NCI-H524 treated with DMSO at 0.1 percent for 48 hours (cell line): ENCODE results near the gene CFL2.
A peak's percentile ranks its signal among the peaks of the same experiment; 100 is the strongest.
"Not testable (repeated sequence)": the region's sequence is repeated elsewhere in the genome, so short reads cannot be mapped to it uniquely, and the experiment has no call there.

Experiments
- DNase-seq: peaks from one replicate; lab custom pipeline; 2025; lab: John Stamatoyannopoulos, UW

The CFL2 gene

DNA sequence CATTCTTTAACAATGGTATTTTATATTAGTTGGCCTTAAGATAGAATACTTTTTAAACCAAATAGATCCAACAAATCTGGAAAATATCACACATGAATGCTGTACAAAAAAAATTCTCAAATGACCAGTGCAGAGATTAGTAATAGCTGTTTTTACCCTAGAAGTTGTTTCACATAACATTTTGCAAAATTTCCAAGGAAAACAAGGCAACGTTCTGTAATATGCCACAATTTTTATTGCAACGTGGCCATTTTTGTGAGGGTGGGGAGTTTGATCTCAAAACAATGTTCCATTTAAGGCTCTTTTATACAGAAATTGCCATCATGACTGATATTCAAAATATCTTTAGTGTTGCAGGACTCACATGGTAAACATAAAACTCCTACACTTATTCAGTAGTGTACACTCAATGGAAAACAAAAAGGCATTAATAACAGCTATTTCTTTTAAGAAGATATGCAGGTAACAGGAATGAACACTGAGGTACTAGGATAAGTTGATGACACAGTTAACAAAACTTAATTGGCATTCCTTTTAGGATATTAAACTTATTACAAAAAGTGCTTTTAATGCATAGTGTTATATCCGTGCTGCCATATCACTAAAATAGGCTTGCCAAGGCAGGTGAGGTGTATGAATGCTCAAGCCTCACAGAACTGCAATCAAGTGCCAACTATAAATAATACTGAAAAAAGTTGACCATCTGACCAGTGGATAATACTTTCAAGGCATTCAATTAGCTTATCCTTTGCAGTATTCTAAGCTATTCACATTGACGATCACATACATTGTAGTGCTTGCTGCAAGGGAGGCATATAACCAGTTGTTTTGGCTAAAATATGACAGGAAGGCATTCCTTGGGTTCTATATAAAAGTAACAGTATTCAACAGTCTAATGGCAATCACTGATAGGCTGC is 2.3 kb downstream of the CFL2 start:
- no peak for DNase-seq

DNA sequence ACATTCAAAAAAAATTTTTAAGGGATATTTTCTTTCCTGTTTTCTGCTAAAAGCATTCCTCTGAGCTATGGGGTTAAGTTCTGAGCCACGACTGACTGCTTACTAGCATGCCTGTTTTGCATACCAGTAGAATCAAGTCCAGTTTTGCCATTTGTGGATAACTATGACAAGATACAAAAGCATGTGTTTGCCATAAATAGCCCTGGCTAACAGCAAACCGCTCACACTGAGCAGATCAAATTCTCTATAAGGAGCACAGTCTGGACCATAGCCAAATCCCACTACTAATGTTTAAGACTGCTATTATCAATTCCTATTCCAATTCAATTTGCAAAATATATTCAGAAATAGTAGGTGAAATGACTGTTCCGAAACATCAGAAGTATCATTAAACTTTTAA is 3.2 kb downstream of the CFL2 start:
- DNase-seq, result peak; percentile 81

DNA sequence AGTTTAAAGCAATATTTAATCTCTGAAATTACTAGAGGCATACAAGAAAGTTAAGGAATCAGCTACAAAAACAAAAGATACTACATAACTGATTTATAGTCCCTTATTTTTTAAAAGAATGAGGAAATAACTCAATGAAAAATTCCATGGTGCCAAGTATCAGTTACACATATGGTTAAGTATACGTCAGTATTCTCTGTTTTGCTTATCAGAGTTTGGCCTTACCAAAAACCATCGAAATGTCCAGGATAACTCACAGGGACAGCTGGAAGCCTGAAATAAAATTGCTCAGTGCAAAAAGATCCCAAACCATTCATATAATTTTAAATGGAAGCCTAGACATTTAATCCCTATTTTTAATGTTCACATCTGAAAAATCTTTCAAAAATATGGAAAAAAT is 3.6 kb downstream of the CFL2 start:
- no peak for DNase-seq

DNA sequence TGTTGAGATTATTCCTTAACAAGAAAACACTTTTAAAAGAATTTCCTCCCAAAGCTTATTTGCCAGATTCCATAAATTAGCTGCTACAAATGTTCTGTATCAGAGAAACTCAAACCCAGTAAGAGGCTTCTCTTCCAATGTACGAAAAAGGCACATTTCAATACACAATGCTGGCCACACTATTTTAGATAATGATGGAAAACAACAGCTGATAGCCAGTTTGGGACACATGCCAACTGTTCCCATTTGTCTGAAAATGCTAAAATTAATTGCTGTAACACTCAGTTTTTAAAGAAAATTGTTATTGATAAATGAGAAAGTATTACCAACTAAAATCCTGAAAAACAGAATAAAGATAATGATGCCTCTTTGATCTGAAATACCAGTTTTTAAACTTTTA is 4.4 kb downstream of the CFL2 start:
- DNase-seq, result no peak

DNA sequence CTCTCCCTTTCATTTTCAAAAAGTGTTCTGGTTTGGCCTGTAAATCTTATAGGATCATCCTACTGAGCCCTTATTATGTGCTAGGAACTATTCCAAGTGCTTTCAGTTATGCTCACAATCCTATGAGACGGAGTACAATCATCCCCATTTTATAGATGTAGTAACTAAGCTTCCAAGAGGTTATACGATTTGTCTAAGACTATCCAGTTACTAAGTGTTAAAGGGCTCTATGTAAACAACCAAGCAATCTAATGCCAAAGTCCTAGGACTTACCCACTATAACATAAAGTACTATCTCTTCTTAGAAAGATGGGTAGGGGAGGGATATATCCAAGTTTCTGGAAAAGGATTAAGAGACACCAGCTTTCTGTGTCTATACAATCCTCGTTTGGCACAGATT is 6.7 kb downstream of the CFL2 start:
- DNase-seq, result no peak

DNA sequence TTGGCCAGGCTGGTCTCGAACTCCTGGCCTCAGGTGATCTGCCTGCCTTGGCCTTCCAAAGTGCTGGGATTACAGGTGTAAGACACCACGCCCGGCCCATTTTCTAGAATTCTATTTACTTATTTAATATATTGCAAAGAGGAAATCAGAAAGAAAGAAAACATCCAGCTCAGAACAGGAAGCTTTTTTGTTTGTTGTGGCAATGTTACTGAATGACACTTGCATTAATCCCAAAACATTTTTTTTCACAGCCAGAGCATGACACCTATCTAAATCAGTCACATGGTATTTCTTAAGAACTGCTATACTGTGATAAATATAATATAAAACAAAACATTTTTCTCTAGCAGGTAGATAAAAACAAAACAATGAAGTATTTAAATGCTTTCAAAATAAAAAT is 12.6 kb downstream of the CFL2 start:
- no peak for DNase-seq

DNA sequence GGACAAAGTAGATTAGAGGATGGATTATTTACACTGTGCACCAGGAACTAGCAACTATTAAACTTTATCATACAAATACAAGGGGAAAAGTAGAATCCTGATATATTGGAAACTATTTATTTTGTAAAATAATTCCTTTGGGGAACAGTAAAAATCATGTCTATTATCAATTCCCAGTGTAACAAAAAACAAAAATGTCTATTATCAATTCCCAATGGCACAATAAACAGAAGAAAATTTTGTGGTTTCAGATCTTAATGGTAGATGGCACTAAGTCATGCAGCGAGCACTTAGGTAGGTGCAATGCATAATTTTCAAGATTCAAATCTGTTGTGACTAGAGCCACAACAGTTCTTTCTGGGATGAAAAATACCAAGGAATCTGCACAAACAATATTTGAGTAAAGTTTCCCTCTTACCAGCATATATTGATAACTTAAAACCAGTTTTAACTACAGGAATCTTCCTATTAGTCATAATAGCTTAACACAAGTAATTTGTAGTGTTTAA is 13.7 kb downstream of the CFL2 start:
- no peak for DNase-seq

DNA sequence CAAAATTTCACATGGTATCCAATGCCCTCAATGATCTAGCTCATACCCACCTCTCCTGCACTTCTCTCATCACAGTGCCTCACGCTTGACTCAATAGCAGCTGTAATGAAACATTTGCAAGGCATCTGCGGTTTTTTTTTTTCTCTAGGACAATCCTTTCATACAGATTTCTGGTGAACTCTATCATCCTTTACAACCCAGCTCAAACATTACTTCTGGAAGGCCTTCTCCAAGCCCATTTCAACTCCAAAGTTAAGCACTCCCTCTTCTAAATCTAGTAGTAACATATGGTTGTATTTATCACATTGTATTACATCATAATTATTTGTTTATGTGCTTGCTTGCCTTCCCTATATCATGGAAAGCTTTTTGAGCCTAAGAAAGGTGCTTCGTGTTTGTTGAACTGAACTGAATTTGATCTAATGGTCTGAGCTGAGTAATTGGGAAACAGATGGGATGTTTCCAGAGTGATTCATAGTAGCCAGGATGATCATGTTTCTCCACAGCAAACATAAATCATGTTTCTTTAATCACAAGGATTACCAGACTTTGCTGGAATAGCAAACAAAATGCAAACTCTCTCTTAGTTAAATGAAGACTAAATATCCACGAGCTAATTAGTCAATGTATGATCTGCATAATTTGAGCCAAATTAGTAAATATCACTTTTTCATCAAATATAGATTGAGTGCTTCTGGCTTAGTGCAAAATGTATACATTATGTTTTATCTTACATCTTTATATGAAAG is 14.3 kb downstream of the CFL2 start:
- DNase-seq, result peak; percentile 98

DNA sequence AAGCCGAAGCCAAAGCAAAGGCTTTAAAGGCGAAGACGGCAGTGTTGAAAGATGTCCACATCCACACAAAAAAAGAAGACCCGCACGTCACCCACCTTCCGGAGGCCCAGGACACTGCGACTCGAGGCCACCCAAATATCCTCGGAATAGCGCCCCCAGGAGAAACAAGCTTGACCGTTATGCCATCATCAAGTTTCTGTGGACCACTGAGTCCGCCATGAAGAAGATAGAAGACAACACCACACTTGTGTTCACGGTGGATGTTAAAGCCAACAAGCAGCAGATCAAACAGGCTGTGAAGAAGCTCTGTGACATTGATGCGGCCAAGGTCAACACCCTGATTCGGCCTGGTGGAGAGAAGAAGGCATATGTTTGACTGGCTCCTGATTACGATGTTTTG is 20.2 kb downstream of the CFL2 start:
- not testable (repeated sequence) for DNase-seq

DNA sequence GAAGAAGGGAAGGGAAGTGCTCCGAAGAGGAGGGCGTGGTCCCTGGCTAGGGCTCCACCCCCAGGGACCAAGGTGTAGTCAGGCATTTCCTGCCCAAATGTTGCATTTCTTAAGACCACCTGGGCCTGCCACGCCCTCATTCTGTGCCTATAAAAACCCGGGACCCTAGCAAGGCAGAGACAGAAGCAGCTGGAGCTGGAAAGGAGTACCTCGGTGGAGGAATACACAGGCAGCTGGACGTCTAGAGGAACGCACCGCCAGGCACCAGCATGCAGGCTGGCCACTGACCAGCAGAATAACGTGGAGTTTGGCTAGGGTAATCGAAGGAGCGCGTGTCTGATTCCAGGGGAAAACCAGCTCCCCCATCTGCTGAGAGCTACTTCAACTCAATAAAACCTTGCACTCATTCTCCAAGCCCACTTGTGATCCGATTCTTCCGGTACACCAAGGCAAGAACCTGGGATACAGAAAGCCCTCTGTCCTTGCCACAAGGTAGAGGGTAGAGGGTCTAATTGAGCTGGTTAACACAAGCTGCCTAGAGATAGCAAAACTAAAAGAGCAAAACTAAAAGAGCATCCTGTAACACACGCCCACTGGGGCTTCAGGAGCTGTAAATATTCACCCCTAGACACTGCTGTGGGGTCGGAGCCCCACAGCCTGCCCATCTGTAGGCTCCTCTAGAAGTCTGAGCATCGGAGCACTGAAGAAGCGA is 21.0 kb downstream of the CFL2 start:
- peak; percentile 22 for DNase-seq

DNA sequence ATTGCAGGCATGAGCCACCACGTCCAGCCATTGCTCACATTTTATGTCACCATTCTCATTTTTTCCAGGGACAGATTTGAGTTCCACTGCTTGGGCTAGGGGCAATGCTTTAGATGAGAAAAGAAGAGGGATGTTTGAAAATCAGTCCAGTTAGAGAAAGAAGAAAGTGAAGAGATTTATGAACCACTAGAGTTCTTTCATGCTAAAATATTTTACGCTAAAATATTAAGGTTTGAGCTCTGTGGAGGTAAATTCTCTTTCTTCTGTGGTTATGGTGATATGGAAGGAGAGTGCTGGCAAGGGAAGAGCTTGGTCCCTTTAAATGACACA is 21.5 kb downstream of the CFL2 start:
- no peak for DNase-seq

DNA sequence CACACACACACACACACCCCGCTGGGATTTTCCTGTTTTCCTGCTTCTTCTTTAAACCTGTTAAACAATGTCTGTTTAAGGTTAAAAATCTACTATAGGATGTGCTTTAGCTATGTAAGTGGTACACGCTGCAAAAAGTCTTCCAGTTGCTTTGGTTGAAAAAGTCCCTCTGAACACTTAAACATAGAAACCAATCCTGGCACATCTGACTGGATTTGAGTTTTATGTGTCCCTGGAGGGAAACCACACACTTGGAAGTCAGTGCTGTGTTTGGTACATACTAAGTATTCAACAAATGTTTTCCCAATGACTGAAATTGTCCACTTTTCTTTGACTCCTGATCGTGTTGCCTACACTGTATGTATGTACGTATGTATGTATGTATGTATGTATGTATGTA is 22.0 kb downstream of the CFL2 start:
- no peak for DNase-seq

DNA sequence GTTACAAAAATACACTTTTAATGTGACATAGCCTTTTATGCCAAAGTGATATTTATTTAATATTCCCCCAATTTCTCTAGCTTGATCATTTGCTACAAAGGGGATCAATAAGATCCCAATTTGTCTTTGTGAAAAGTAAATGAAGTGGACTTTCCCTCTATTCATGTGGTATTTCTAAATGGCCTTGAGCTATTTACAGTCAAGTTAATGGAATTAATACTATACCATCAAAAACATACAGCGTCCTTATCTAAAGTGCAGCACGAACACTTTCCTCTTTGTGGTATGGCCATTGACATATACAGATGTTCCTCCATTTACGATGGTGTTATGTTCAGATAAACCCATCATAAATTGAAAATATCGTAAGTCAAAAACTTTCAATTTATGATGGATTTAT is 23.2 kb downstream of the CFL2 start:
- DNase-seq, result no peak

DNA sequence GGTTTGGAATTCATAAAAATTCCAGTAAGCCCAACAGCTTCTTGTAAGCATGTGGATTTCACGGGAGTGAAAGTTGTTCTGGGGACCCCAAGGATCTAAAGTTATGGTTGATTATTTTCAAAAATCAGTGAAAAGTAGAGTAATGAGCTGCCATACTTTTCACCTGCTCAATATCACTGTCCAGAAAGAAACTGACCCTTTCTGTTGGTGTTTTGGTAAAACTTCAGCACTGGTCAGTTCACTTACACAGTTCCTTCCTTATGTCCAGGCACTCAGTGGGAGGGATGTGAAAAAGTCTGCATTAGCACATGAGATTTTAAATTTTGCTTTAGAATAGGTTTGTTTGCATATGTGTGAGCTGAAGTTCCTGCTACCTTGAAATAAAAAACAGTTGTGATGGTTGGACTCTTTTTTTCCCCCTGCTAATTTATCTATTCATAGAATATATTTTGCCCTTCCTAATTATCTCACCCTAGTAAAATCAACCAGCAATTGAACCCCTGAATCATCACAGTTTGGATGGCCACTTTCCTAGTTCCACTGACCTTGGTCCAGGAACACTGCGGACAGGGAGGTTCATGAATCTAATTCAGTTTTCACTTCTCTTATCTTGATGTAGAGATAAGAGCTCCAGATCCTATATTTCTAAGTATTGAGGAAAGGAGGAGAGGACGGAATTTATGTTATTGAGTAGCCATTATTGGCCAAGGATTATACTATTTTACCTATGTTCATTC is 25.8 kb downstream of the CFL2 start:
- no peak for DNase-seq

DNA sequence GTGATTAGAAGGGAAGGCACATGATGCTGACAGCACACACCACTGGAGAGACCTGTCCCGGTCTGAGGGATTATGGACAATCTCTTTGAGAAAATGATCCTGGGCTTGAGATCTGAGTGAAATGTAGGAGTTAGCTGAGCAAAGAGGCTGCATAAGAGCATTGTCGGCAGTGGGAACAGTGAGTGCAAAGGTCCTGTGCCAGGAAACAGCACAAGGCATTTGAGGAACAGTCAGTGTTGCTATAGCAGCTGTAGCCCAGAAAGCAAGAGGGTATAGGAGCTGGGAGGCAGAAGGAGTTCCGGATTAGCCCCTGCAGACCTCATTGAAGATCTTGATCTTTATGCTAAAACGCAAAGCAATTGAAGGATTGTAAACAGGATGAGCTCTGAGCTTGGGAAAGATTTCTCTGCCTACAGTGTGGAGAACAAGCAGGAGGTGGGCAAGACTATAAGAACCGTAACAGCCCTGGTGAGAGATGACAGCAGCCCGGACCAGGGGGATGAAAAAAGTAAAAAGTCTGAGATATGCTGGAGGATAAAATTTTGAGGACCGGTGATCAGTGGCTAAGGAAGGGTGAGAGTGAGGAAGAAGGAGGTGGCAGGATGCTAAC is 28.5 kb downstream of the CFL2 start:
- peak; percentile 59 for DNase-seq

DNA sequence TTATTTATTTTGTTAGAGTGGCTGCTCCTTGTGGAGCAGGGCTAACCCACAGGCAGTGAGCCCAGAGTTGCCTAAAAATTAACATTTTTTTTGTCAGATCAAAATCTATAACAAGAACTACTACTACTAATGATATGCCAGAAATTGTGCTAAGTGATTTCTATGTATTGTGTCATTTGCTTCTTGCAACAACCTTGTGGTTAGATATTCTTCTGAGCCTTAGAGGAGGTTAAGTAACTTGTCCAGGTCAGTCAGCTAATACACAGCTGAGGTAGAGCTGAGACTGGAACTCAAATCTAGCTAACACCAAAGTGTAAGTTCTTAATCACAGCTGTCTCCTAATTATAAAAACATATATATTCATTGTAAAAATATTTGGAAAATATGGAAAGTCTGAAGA is 29.8 kb downstream of the CFL2 start:
- no peak for DNase-seq

DNA sequence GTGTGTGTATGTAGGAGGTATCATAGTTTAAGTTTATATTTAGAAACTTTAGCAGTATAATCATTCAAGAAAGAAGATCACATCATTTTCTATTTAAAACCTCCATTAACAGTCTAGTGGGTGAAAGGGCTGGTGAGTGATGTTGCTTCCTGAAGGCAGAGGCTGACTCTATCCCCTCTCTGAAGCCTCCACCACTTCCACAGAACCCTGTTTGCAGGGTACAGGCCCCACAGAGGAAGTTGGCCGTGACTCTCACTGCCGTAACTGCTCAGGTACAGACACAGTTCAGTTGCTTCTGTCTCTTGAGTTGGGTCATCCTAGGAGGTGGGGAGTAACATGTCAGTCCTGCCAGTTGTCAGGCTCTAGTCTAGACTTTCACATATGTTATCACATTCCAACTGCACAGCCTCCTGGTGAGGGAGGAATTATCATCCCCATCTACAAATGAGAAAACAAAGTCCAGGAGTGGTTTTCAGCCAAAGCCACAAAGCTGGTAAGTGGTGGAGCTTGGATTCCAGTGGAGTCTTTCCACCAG is 31.5 kb downstream of the CFL2 start:
- DNase-seq, result no peak

DNA sequence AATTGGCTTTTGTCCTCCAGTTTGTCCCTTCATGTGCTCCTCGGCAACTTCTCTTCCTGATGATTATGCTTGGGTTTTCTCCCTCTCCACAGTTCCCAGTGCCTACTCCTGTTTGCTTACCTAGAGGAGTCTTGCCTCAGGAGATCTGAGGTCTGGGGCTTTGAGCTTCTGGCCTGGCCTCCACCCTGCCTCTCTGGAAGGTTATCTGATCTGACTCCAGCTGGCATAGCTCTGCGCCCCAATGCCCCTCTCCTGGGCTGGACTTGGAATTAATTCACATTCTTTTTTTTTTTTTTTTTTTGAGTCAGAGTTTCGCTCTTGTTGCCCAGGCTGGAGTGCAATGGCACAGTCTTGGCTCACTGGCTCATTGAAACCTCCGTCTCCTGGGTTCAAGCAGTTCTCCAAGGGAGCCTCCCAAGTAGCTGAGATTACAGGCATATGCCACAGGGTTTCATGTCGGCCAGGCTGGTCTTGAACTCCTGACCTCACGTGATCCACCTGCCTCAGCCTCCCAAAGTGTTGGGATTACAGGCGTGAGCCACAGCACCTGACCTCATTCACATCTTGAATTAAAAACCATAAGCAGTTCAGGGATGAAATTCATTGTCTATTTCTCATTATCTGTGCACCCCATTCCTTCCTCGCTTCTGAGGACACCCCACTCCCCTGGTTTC is 33.5 kb downstream of the CFL2 start:
- DNase-seq, result no peak

DNA sequence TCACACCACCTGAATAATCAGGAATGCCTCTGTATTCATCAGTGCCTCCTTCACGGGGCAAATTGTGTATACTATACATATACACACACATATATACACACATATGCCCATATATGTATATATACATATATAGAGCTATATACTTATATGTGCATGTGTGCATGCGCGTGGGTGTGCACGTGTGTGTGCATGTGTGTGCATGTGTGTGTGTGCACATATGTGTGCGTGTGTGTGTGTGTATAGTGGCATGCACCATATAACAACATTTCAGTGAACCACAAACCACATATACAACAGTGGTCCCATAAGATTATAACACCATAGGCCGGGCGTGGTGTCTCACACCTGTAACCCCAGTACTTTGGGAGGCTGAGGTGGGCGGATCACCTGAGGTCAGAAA is 35.7 kb downstream of the CFL2 start:
- DNase-seq, result no peak

DNA sequence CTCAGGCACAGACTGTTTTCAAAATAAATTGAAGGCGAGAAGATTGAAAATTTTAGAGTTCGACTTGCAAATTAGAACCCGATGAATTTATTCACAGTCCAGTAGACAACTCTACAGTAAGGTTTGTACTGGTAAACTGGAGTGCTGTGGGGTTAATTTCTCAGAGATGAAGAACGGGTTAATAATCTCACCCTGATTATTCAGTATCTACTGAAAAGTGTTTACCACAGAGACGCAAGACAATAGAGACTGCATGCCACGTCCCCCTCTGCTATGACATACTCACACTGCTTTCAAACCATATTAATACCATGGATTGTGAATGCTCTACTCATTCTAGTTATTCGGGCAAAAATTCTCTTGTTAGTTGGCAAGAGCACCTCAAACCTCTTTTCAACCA is 36.1 kb downstream of the CFL2 start:
- DNase-seq, result no peak
